ENCODE results near the gene KRT37. TPM values are rescaled to one million over a fixed set of nuclear protein-coding genes. Genes with fewer than 3 reads are reported as not detected.

Gene KRT37
- not detected for total RNA-seq

DNA sequence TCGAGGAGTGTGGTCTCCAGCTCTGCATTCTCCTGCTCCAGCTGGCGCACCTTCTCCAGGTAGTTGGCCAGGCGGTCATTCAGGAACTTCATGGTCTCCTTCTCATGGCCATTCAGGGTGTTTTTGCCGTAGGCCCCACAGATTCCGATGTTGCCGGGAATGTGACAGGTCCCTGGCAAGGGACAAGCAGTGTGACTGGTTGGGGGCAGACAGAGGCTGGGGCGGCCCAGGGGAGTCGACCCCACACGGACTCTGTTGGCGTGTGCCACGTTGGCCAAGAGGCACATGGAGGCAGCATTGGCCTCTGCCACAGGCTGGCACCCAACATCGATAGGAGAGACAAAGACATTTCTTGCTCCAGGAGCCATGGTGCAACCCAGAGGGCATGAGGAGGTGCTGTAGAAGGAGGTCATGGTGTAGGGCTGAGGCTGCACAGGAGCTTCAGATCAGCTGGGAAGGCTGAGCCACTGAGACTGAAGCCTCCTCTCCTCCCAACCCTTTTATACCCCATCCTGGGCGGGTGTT, at the start of gene KRT37:
Gene KRT37, minus strand, starts transcription at position 475 of the 525 bp plus-strand sequence. Its CDS starts 62 bp downstream, at position 413.
- Mint-ChIP-seq H3K36me3 (ENCODE audit: low read depth) (no peaks in the 10 kb centered on the region), H3K4me1 (ENCODE audit: low read depth) (no peaks in the 10 kb centered on the region), H3K4me3 (no peak within 1 kb of the TSS), H3K27ac (no peak within 1 kb of the TSS), H3K9me3 (ENCODE audit: insufficient read depth) (no peaks in the 10 kb centered on the region), H3K27me3 (ENCODE audit: low read depth) (no peaks in the 10 kb centered on the region)
- ChIA-PET POLR2A (no interaction called here), CTCF (no interaction called here)
- DNase-seq (no peak), ATAC-seq (no peak)

DNA sequence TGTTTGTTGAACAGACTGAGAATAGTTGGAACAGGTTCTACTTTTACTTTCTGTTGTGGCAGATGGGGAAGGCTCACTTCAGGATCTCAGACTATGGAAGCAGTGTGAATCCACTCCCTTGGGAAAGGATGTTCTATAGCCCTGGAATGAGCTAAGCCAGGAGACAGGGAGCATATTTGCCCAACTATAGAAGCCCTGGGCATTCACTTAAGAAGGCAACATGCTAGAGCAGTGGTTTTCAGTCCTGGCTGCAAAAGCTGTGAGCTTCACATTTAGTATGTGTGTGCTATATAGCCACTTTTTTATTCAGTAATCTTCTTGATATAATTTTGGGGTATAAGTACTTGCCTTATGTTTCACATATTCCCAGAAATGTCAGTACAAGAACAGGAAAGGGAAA, 44.0 kb upstream of the KRT37 start:
- Mint-ChIP-seq H3K4me3 (no peak overlapping the region), H3K27ac (no peak overlapping the region), H3K9me3 (ENCODE audit: insufficient read depth) (no peaks in the 10 kb centered on the region), H3K36me3 (ENCODE audit: low read depth) (no peaks in the 10 kb centered on the region), H3K4me1 (ENCODE audit: low read depth) (no peaks in the 10 kb centered on the region), H3K27me3 (ENCODE audit: low read depth) (peaks cover 12% of the 10 kb centered on the region)
- CTCF ChIA-PET, result no interaction called here
- DNase-seq (no peak), ATAC-seq (no peak)
- POLR2A ChIA-PET, result no interaction called here

DNA sequence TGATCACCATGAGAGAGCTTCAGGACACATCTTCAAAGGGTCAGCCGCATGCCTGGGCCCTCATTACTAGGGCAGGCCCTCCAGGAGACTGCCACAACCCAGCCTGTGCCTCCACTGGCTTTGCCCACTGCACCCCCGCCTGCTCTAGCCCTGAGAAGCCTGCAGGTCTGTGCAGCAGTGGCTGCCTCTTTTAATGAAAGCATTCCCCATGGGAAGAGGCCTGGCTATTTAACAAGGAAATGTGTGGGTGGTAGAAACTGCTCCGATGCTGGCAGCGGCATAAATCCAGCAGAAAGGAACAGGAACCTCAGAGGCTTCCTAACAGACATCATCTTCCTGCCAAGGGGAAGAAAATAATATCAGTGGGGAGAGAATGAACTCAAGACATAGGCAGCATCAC, 43.2 kb upstream of the KRT37 start:
- CTCF ChIA-PET, result no interaction called here
- no peak overlapping the region for H3K4me3 Mint-ChIP-seq
- POLR2A ChIA-PET, result no interaction called here
- no peaks in the 10 kb centered on the region for H3K36me3 Mint-ChIP-seq (ENCODE audit: low read depth)
- ATAC-seq (no peak), DNase-seq (no peak)
- H3K27ac Mint-ChIP-seq, result no peak overlapping the region
- peaks cover 11% of the 10 kb centered on the region for H3K27me3 Mint-ChIP-seq (ENCODE audit: low read depth)
- H3K9me3 Mint-ChIP-seq (ENCODE audit: insufficient read depth), result no peaks in the 10 kb centered on the region
- H3K4me1 Mint-ChIP-seq (ENCODE audit: low read depth), result no peaks in the 10 kb centered on the region

DNA sequence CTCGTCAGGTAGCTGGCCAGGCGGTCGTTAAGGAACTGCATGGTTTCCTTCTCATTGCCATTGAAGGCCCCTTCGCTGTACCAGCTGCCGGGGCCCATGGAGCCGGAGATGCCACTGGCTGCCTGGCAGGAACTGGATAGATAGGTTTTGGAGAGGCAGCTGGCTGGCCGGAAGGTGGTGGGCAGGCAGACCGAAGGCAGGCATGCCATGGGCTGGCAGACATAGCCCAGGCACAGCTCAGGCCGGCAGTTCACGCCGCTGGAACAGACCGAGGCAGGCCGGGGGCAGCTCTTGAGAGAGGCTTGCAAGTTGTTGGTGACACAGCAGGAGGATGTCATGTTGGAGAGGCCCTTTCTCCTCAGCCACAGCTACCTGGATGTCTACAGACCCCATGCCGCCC, 42.6 kb upstream of the KRT37 start, which contains the start of gene KRT32:
Gene KRT32, minus strand, starts transcription at position 399 of the 400 bp plus-strand sequence. Its CDS starts 61 bp downstream, at position 338.
- no peak within 1 kb of the TSS for H3K27ac Mint-ChIP-seq
- ChIA-PET POLR2A (no interaction called here), CTCF (no interaction called here)
- DNase-seq (no peak), ATAC-seq (no peak)
- H3K4me1 Mint-ChIP-seq (ENCODE audit: low read depth), result no peaks in the 10 kb centered on the region
- H3K27me3 Mint-ChIP-seq (ENCODE audit: low read depth), result peaks cover 11% of the 10 kb centered on the region
- no peaks in the 10 kb centered on the region for H3K36me3 Mint-ChIP-seq (ENCODE audit: low read depth)
- H3K4me3 Mint-ChIP-seq, result no peak within 1 kb of the TSS
- H3K9me3 Mint-ChIP-seq (ENCODE audit: insufficient read depth), result no peaks in the 10 kb centered on the region

DNA sequence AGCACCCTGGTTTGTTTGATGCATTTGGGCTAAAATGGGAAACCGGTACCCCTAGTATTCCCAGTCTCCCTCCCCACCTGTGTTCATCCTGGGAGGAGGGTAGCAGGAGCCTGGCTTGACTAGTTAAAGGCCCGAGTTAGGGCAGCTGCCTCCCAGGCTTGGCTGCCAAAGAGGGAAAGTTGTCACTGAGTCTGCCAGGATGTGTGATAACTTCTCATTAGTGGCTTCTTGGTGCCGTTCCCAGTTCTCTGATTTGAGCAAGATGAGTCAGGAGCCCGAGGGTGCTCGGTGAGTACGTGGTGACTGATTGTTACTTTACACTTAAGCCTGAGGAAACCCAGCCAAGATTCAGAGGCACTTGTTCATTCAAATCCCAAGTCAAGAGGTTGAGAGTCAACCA, 40.3 kb upstream of the KRT37 start:
- H3K36me3 Mint-ChIP-seq (ENCODE audit: low read depth), result no peaks in the 10 kb centered on the region
- H3K4me1 Mint-ChIP-seq (ENCODE audit: low read depth), result no peaks in the 10 kb centered on the region
- H3K9me3 Mint-ChIP-seq (ENCODE audit: insufficient read depth), result no peaks in the 10 kb centered on the region
- DNase-seq (no peak), ATAC-seq (no peak)
- H3K27ac Mint-ChIP-seq, result no peak overlapping the region
- no peak overlapping the region for H3K4me3 Mint-ChIP-seq
- peaks cover 5% of the 10 kb centered on the region for H3K27me3 Mint-ChIP-seq (ENCODE audit: low read depth)
- ChIA-PET CTCF (no interaction called here), POLR2A (no interaction called here)

DNA sequence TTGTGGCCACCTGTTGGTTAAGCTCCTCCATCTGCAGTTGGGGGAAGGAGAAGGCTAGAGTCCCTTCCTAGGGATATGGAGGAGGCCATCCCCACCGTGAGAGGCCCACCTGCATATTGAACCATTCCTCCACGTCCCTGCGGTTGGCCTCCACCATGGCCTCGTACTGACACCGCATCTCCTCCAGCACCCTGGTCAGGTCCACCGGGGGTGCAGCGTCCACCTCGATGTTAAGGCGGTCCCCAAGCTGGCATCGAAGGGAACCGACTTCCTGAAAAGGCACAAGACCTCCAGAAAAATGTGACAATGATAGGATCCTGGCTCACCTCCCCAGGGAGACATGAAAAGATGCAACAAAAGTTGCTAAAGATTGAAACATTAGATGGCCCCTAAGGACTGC, 39.8 kb upstream of the KRT37 start:
- Mint-ChIP-seq H3K36me3 (ENCODE audit: low read depth) (no peaks in the 10 kb centered on the region), H3K27ac (no peak overlapping the region), H3K4me1 (ENCODE audit: low read depth) (no peaks in the 10 kb centered on the region), H3K27me3 (ENCODE audit: low read depth) (peaks cover 2% of the 10 kb centered on the region), H3K9me3 (ENCODE audit: insufficient read depth) (no peaks in the 10 kb centered on the region), H3K4me3 (no peak overlapping the region)
- DNase-seq (no peak), ATAC-seq (no peak)
- ChIA-PET CTCF (no interaction called here), POLR2A (no interaction called here)

DNA sequence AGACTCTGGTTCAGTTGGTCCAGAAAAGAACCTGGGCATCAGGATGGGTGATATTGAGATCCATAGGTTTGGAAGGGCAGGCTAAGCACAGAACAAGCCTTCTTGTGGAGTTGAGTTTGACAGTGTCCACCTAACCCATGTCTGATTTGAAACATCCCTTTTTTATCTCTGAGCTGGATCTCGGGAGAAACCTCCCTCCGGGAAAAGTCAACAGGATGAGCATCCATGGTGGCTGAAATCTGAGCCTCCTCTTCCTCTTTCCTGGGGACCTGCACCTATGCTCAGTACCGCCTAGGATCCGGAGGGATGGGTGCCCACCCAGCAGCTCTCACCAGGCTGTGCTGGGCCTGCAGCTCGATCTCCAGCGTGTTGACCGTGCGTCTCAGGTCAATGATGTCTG, 39.4 kb upstream of the KRT37 start:
- H3K27me3 Mint-ChIP-seq (ENCODE audit: low read depth), result no peaks in the 10 kb centered on the region
- H3K4me1 Mint-ChIP-seq (ENCODE audit: low read depth), result no peaks in the 10 kb centered on the region
- H3K27ac Mint-ChIP-seq, result no peak overlapping the region
- CTCF ChIA-PET, result no interaction called here
- H3K9me3 Mint-ChIP-seq (ENCODE audit: insufficient read depth), result no peaks in the 10 kb centered on the region
- DNase-seq (no peak), ATAC-seq (no peak)
- H3K36me3 Mint-ChIP-seq (ENCODE audit: low read depth), result no peaks in the 10 kb centered on the region
- no peak overlapping the region for H3K4me3 Mint-ChIP-seq
- POLR2A ChIA-PET, result no interaction called here

DNA sequence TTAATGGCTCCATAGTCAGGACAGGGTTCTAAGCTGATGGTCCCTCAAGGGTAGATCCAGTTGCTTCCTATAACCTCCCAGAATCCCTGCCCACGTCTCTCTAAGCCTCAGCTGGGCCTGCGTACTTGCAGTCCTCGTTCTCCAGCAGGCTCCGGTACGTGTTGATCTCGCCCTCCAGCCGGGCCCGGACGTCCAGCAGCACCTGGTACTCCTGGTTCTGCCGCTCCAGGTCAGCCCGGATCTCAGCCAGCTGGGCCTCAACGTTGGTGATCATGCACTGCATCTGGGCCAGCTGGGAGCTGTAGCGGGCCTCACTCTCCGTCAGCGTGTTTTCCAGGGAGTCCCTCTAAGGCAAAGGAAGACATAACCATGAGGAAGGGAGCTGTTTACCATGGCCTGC, 38.3 kb upstream of the KRT37 start:
- H3K9me3 Mint-ChIP-seq (ENCODE audit: insufficient read depth), result no peaks in the 10 kb centered on the region
- ChIA-PET POLR2A (no interaction called here), CTCF (no interaction called here)
- ATAC-seq (no peak), DNase-seq (no peak)
- no peak overlapping the region for H3K27ac Mint-ChIP-seq
- H3K27me3 Mint-ChIP-seq (ENCODE audit: low read depth), result no peaks in the 10 kb centered on the region
- H3K4me3 Mint-ChIP-seq, result no peak overlapping the region
- no peaks in the 10 kb centered on the region for H3K36me3 Mint-ChIP-seq (ENCODE audit: low read depth)
- no peaks in the 10 kb centered on the region for H3K4me1 Mint-ChIP-seq (ENCODE audit: low read depth)

DNA sequence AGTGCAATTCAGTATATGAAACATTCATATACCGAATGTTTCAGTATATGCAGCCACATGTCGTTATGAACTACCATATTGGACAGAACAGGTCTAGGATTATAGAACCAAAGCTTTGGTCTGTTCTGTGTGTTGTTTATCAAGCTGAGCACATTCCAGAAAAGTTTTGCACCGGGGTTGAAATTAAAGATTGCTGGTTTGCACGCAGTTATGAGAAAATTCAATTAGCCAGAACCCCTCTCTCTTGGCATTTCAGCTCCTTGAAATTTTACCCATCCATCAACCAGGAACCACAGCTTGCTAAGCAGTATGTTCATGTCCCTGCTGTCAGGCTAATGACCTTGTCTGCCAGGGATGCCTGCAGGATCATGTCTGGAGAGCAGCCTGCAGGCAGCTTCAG, 33.3 kb upstream of the KRT37 start:
- Mint-ChIP-seq H3K4me3 (no peak overlapping the region), H3K27ac (no peak overlapping the region), H3K9me3 (ENCODE audit: insufficient read depth) (no peaks in the 10 kb centered on the region), H3K27me3 (ENCODE audit: low read depth) (peaks cover 3% of the 10 kb centered on the region), H3K4me1 (ENCODE audit: low read depth) (no peaks in the 10 kb centered on the region), H3K36me3 (ENCODE audit: low read depth) (no peaks in the 10 kb centered on the region)
- ChIA-PET POLR2A (no interaction called here), CTCF (interaction anchor here (1.1 kb wide), 1 partner anchor 92 kb away, joined by 4 read pairs; no protein-coding TSS in a partner anchor)
- DNase-seq (no peak), ATAC-seq (no peak)

DNA sequence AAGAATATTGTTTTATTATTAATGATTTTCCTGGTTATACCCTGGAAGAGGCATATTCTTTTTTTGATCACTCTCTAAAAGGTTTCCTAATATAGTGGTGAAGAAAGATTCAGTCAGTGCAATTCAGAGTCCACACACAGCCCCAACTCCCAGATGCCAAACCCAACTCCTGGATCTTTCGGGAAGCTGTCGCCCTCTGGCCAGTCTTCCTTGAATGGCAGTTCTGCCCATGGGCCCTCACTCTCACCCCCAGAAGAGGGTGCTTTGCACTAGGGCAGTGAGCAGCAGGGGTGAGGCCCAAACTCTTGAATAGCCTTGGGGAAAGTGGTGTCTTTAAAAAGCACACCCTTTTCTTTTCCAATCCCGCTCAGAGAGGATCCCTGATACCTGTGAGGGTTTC, 31.8 kb upstream of the KRT37 start:
- no peak overlapping the region for H3K4me3 Mint-ChIP-seq
- H3K9me3 Mint-ChIP-seq (ENCODE audit: insufficient read depth), result no peaks in the 10 kb centered on the region
- no peak for ATAC-seq
- no peaks in the 10 kb centered on the region for H3K4me1 Mint-ChIP-seq (ENCODE audit: low read depth)
- ChIA-PET POLR2A (no interaction called here), CTCF (no interaction called here)
- peaks cover 6% of the 10 kb centered on the region for H3K27me3 Mint-ChIP-seq (ENCODE audit: low read depth)
- DNase-seq, result no peak
- H3K27ac Mint-ChIP-seq, result no peak overlapping the region
- no peaks in the 10 kb centered on the region for H3K36me3 Mint-ChIP-seq (ENCODE audit: low read depth)

DNA sequence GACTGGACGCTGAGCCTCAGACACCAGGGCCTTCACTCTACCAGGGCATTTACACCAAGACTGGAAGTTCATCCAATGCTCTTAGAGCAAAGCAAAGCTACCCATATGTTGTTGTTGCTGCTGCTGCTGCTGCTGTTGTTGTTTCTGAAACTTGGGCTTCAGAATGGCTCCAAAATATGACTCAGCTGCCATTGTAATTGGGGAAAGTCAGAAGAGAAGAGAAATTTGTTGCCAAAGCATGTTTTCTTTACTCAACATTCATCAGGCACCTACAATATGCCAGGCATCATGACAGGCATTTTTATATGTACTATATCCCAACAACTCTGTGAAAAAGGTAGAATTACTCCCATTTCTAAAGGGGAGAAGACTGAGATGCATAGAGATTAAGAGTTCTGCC, 30.9 kb upstream of the KRT37 start:
- no peaks in the 10 kb centered on the region for H3K9me3 Mint-ChIP-seq (ENCODE audit: insufficient read depth)
- DNase-seq, result no peak
- peaks cover 8% of the 10 kb centered on the region for H3K27me3 Mint-ChIP-seq (ENCODE audit: low read depth)
- CTCF ChIA-PET, result no interaction called here
- ATAC-seq, result no peak
- POLR2A ChIA-PET, result no interaction called here
- H3K36me3 Mint-ChIP-seq (ENCODE audit: low read depth), result no peaks in the 10 kb centered on the region
- H3K4me1 Mint-ChIP-seq (ENCODE audit: low read depth), result no peaks in the 10 kb centered on the region
- H3K4me3 Mint-ChIP-seq, result no peak overlapping the region
- no peak overlapping the region for H3K27ac Mint-ChIP-seq

DNA sequence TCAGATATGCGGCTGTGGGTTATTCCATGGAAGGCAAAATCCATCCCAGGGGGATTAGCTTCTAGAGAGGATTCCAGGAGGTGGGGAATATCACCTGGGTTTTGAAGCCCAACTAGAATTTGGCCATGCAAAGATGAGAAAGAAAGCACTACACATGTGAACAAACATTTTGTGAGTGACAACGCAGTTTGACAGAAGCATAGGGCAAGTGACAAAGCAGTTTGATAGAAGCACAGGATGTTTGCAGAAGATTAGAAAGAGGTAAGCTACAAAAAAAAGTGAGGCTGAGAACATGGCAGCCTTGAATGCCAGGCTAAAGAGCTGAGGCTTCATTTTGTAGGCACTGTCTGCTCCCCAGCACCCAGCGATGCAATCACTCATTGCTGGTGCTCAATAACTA, 28.7 kb upstream of the KRT37 start:
- DNase-seq, result no peak

DNA sequence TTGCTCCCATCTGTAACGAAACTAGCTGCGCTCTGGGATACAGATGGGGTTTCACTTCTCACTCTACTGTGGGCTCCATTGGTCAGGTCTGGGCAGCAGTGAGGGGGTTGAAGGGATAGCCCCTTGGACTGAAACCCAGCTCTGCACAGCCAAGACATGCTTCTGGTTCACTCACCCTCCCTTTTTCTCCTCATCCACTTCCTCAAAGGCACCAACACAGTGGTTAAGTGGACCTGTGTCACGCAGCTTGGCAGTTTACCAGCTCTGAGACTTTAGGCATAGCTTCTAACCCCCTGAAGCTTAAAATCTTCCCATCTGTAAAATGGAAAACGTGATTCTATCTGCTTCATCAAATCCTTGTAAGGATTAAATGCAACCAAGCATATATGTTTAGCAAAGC, 27.9 kb upstream of the KRT37 start:
- ChIA-PET CTCF (no interaction called here), POLR2A (no interaction called here)
- Mint-ChIP-seq H3K9me3 (ENCODE audit: insufficient read depth) (no peaks in the 10 kb centered on the region), H3K4me3 (no peak overlapping the region), H3K36me3 (ENCODE audit: low read depth) (no peaks in the 10 kb centered on the region), H3K27ac (no peak overlapping the region), H3K27me3 (ENCODE audit: low read depth) (peaks cover 8% of the 10 kb centered on the region), H3K4me1 (ENCODE audit: low read depth) (no peaks in the 10 kb centered on the region)
- DNase-seq (no peak), ATAC-seq (no peak)

More for the DNA sequence above, 28.7 kb upstream of the KRT37 start:
- Mint-ChIP-seq H3K4me1 (ENCODE audit: low read depth) (no peaks in the 10 kb centered on the region), H3K36me3 (ENCODE audit: low read depth) (no peaks in the 10 kb centered on the region), H3K27me3 (ENCODE audit: low read depth) (peaks cover 8% of the 10 kb centered on the region), H3K4me3 (no peak overlapping the region), H3K9me3 (ENCODE audit: insufficient read depth) (no peaks in the 10 kb centered on the region), H3K27ac (no peak overlapping the region)
- ATAC-seq, result no peak
- POLR2A ChIA-PET, result no interaction called here
- CTCF ChIA-PET, result no interaction called here

Measured in activated CD8-positive, alpha-beta T cell treated with anti-CD3 and anti-CD28 coated beads, Interleukin-2, amount 10 ng/mL, durations not matched to agents 7 days and 5 days (primary cell).